Stimulated activated memory B cell treated with anti-CD40 and anti-IgM and Interleukin-4, amounts not matched to agents 10 μg/mL and 1 μg/mL and 100 μg/mL, for 72 hours (primary cell): ENCODE data around the gene COA4.

Source experiments
- ATAC-seq: fragments of 150-1000 bp; cut with Tn5 transposase; 2 replicates; pipeline ENCODE4 v1.10.0; 2021
- H3K27ac Mint-ChIP-seq: one replicate; pipeline ENCODE4 v1.8.0; 2022; ENCODE audit warnings: mild to moderate bottlenecking, mixed read lengths
- H3K27me3 Mint-ChIP-seq: one replicate; pipeline ENCODE4 v1.8.0; 2022; ENCODE audit warnings: mixed read lengths
- H3K36me3 Mint-ChIP-seq: one replicate; pipeline ENCODE4 v1.8.0; 2022; ENCODE audit warnings: mixed read lengths
- H3K4me1 Mint-ChIP-seq: one replicate; pipeline ENCODE4 v1.8.0; 2022; ENCODE audit warnings: mixed read lengths
- H3K4me3 Mint-ChIP-seq: one replicate; pipeline ENCODE4 v1.8.0; 2022; ENCODE audit warnings: mild to moderate bottlenecking, moderate library complexity, mixed read lengths
- H3K9me3 Mint-ChIP-seq: one replicate; pipeline ENCODE4 v1.8.0; 2022; ENCODE audit warnings: mixed read lengths

COA4 gene

GRCh38 chr11:73875840-73876239 is 806 bp downstream of the COA4 start:
- Mint-ChIP-seq H3K9me3 (no peaks in the 10 kb centered on the region), H3K4me1 (peaks cover 29% of the 10 kb centered on the region), H3K27ac (peak overlapping the region; percentile 94), H3K36me3 (peaks cover 25% of the 10 kb centered on the region), H3K27me3 (no peaks in the 10 kb centered on the region), H3K4me3 (peak overlapping the region; percentile 97)
- ATAC-seq = no peak

DNA sequence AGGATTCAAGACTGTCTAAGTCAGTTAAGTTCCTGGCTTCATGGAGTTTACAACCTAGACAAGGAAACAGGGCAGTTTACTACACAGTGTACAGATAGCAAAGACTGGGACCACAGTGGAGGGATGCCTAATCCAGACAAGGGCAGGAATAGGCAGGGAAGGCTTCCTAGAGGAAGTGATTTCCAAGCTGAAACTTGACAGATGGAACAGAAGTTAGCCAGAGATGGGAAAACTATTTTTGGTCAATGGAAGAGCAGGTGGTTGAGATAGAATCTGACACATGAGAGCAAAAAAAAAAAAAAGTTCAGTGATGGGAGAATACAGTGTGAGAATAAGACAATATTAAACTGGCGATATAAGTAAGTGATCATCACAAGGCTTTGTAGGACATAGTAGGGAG is 1.3 kb downstream of the COA4 start:
- no peaks in the 10 kb centered on the region for H3K9me3 Mint-ChIP-seq
- H3K36me3 Mint-ChIP-seq = peaks cover 25% of the 10 kb centered on the region
- H3K27me3 Mint-ChIP-seq = no peaks in the 10 kb centered on the region
- no peak for ATAC-seq
- peak overlapping the region; percentile 97 for H3K4me3 Mint-ChIP-seq
- peak overlapping the region; percentile 94 for H3K27ac Mint-ChIP-seq
- peaks cover 29% of the 10 kb centered on the region for H3K4me1 Mint-ChIP-seq

DNA sequence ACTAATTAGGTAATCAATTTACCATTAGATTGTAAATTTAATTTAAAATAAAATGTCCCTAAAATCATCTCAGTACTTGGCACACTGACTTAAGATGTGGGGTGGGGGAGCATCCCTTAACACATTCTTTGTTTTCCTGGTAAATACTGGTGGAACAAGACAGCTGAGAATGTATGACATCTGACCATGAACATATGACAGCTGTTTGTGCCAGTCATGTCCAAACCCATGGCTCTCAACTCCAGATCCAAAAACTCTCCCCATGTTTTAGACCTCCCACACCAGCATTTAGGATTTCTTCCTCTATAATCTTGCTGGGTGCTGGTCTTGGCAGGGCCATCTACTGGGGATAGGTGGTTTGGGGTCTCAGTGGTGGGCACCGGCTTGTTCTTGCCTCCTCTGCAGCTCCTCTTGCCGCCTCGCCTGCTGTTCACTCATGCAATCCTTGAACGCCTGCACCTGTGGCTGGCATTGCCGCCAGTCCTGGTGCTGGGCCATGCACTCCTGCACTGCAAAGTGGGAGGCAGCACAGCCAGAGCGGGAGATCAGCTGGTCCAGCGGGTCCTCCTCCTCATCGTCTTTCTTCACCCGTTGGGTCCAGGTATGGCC is 3.8 kb downstream of the COA4 start:
- Mint-ChIP-seq H3K27ac (peak overlapping the region; percentile 37), H3K9me3 (no peaks in the 10 kb centered on the region), H3K4me1 (peaks cover 29% of the 10 kb centered on the region), H3K36me3 (peaks cover 25% of the 10 kb centered on the region), H3K27me3 (no peaks in the 10 kb centered on the region), H3K4me3 (no peak overlapping the region)
- no peak for ATAC-seq

DNA sequence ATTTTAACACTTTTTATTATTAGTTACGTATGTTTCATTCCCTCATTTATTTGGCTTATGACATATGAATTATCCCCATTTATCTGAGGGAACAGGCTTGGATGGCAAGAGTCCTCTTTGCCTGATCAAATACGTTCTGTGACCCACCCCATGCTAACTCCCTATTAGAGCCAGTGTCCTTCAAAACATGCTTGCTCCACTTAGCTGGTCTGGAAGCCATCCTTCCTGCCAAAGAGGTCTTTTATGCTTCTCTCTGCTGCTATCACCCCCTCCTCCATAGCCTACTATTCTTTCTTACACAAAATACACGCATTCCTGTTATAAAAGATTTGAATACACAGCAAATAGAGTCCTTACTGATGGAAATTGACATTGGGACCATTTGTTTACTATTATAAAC is 6.4 kb downstream of the COA4 start:
- Mint-ChIP-seq H3K36me3 (peaks cover 22% of the 10 kb centered on the region), H3K9me3 (no peaks in the 10 kb centered on the region), H3K4me3 (no peak overlapping the region), H3K4me1 (peaks cover 15% of the 10 kb centered on the region), H3K27ac (no peak overlapping the region), H3K27me3 (no peaks in the 10 kb centered on the region)
- no peak for ATAC-seq

DNA sequence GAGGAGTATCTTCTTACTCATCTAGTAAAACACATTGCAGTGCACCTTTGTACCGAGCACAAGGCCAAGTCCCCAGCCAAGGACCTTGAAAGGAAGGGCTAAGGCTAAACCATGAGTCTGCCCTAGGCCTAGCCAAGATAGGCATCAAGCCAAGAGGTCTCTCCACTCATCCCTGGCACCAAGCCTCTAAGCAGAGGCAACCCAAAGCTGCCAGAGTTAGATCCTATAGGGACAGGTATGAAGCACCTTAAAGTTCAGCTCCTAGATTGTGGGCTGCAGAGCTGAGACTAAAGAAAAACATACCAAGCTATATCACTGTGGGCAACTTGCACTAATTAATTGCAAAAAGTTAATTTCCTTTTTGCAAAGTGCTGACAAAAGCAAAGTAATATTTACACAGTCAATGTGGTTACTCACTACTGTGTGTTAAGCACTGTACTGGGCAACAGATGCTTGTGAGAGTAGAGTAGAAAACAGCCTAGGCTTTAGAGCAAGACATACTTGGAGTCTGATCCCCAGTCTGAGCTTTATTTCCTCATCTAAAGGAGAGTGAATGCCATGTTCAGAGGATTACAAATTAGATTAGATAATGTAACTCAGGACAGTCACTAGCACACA is 7.2 kb downstream of the COA4 start:
- Mint-ChIP-seq H3K4me3 (no peak overlapping the region), H3K36me3 (peaks cover 29% of the 10 kb centered on the region), H3K4me1 (peaks cover 6% of the 10 kb centered on the region), H3K9me3 (no peaks in the 10 kb centered on the region), H3K27ac (peak overlapping the region; percentile 46), H3K27me3 (no peaks in the 10 kb centered on the region)
- no peak for ATAC-seq

- H3K27ac Mint-ChIP-seq = no peak overlapping the region
- no peaks in the 10 kb centered on the region for H3K27me3 Mint-ChIP-seq
- H3K36me3 Mint-ChIP-seq = peaks cover 34% of the 10 kb centered on the region
- no peak overlapping the region for H3K4me3 Mint-ChIP-seq
- H3K4me1 Mint-ChIP-seq = no peaks in the 10 kb centered on the region
- ATAC-seq = no peak
- no peaks in the 10 kb centered on the region for H3K9me3 Mint-ChIP-seq
Measured at GRCh38 chr11:73866586-73866996, 10.1 kb downstream of the COA4 start.

- ATAC-seq = no peak
- no peaks in the 10 kb centered on the region for H3K9me3 Mint-ChIP-seq
- H3K4me1 Mint-ChIP-seq = no peaks in the 10 kb centered on the region
- H3K27me3 Mint-ChIP-seq = no peaks in the 10 kb centered on the region
- H3K27ac Mint-ChIP-seq = no peak overlapping the region
- H3K4me3 Mint-ChIP-seq = no peak overlapping the region
- peaks cover 34% of the 10 kb centered on the region for H3K36me3 Mint-ChIP-seq
Measured at GRCh38 chr11:73866095-73866579, 10.5 kb downstream of the COA4 start.

GRCh38 chr11:73862986-73863385 is 13.7 kb downstream of the COA4 start:
- peaks cover 64% of the 10 kb centered on the region for H3K36me3 Mint-ChIP-seq
- H3K9me3 Mint-ChIP-seq = no peaks in the 10 kb centered on the region
- H3K4me1 Mint-ChIP-seq = no peaks in the 10 kb centered on the region
- no peak overlapping the region for H3K4me3 Mint-ChIP-seq
- no peak overlapping the region for H3K27ac Mint-ChIP-seq
- no peak for ATAC-seq
- H3K27me3 Mint-ChIP-seq = no peaks in the 10 kb centered on the region

DNA sequence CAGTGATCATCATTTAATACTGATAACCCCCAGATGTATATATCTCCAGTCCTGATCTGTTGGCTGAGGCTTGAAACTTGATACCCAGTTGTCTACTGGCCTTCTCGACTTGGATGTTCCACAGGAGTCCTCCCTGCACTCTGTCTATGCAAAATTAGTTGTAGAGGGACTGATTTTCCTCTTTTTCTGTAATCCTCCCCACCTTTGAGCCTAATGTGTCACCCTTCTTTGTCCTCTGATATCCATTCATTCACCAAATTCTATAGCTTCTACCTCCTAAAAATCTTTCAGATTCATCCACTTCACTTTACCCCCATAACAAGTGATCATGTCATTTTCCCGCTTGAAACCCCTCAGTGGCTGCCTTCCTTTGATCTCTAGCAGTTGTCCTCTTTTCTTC is 16.4 kb downstream of the COA4 start:
- Mint-ChIP-seq H3K27me3 (no peaks in the 10 kb centered on the region), H3K9me3 (no peaks in the 10 kb centered on the region), H3K36me3 (peaks cover 68% of the 10 kb centered on the region), H3K4me3 (no peak overlapping the region), H3K27ac (no peak overlapping the region), H3K4me1 (no peaks in the 10 kb centered on the region)
- no peak for ATAC-seq

- H3K4me1 Mint-ChIP-seq = no peaks in the 10 kb centered on the region
- H3K4me3 Mint-ChIP-seq = no peak overlapping the region
- no peaks in the 10 kb centered on the region for H3K27me3 Mint-ChIP-seq
- no peak overlapping the region for H3K27ac Mint-ChIP-seq
- no peaks in the 10 kb centered on the region for H3K9me3 Mint-ChIP-seq
- H3K36me3 Mint-ChIP-seq = peaks cover 66% of the 10 kb centered on the region
- no peak for ATAC-seq
Measured at GRCh38 chr11:73859671-73860070, 17.0 kb downstream of the COA4 start.

DNA sequence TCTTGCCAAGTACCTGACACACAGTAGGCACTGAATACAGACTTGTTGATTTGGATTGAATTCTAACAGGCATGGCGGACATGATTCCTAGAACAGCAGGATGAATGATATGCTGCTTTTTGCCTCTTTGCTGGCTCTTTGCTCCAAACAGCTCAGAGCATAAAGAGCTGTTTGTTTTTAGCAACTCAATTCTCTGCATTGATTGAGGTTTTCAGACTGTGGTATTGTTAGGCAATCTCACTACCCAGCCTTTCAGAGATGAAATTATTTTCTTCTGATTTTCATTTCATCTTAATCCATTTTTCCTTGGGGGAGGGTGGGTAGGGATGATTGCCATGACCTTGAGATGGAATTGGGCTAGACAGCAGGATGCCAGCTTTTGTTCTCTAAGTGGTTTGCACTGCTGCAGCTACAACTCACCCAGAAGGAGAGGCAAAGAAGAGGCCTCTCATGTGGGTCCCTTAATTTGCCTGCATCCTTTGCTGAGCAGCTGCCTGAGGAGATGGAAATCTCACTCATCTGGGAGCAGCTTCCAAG is 20.5 kb downstream of the COA4 start:
- H3K9me3 Mint-ChIP-seq = no peaks in the 10 kb centered on the region
- H3K36me3 Mint-ChIP-seq = peaks cover 64% of the 10 kb centered on the region
- H3K4me3 Mint-ChIP-seq = no peak overlapping the region
- no peak for ATAC-seq
- H3K27me3 Mint-ChIP-seq = no peaks in the 10 kb centered on the region
- no peak overlapping the region for H3K27ac Mint-ChIP-seq
- H3K4me1 Mint-ChIP-seq = no peaks in the 10 kb centered on the region

DNA sequence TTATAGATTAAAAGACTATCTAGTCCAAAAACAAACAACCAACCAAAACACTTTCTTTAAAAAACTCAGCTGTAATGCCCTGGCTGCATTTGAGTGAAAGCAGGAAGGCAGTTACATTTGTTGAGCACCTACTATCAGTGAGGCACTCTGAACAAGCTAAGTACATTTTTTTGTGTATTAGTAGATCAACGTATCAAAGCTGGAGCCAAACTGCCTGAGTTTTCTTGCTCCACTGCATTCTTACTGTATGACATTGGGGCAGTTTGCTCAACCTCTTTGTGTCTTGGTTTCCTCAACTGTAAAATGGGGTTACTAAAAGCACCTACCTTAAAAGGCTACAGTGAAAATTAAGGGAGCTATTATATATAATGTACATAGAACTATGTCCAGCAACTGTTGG is 22.0 kb downstream of the COA4 start:
- H3K4me1 Mint-ChIP-seq = no peaks in the 10 kb centered on the region
- peaks cover 60% of the 10 kb centered on the region for H3K36me3 Mint-ChIP-seq
- no peak overlapping the region for H3K4me3 Mint-ChIP-seq
- no peak overlapping the region for H3K27ac Mint-ChIP-seq
- H3K27me3 Mint-ChIP-seq = no peaks in the 10 kb centered on the region
- no peak for ATAC-seq
- no peaks in the 10 kb centered on the region for H3K9me3 Mint-ChIP-seq

DNA sequence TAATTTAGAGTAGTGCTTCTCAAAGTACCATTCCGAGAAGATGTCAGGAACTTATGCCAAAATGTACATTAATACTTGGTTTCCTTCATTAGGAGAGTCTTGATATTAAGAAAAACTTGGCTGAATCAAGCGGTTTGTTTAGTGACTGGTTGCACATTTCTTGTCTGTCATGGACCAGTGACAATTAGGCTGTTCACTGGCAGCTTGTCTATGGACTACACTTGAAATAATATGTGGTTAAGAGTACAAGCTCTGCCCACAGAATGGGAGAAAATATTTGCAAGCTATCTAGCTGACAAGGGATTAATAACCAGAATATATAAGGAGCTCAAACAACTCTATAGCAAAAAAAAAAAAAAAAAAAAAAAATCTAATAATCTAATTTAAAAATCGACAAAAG is 24.6 kb downstream of the COA4 start:
- no peak overlapping the region for H3K4me3 Mint-ChIP-seq
- ATAC-seq = no peak
- H3K4me1 Mint-ChIP-seq = peaks cover 7% of the 10 kb centered on the region
- no peaks in the 10 kb centered on the region for H3K9me3 Mint-ChIP-seq
- no peak overlapping the region for H3K27ac Mint-ChIP-seq
- no peaks in the 10 kb centered on the region for H3K27me3 Mint-ChIP-seq
- peaks cover 69% of the 10 kb centered on the region for H3K36me3 Mint-ChIP-seq

DNA sequence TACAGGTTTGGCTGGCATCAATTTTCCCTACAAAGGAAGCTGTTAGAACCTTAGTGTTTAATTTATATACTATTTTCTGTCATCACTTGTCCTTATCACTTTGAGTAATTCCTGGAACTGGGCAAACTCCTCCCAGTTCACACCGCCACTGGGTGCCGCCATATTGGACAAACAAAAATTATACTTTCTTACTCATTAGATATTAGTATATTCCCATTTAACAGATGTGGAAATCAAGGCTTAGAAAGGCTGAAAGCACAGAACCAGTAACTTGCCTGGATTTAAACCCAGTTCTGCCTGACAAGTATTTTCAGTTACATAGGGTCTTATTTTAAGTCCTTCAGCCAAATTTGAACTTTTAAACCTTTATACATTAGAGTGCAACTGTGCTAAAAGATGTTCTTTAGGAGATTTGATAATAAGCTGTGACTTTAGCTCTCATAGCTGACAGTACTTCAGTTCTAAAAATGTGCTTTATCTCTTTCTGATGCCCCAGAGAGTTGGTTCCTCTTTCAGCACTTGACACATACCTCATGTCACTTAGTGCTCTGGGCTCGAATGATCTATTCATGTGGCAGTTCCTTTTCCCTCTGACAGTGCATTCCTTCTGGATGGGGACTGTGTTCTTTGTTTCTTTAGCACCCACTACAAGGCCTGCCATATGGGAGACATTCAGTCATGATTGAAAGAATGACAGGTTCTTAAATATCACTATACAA is 25.4 kb downstream of the COA4 start:
- ATAC-seq = no peak
- Mint-ChIP-seq H3K9me3 (no peaks in the 10 kb centered on the region), H3K36me3 (peaks cover 77% of the 10 kb centered on the region), H3K4me3 (no peak overlapping the region), H3K27me3 (no peaks in the 10 kb centered on the region), H3K27ac (no peak overlapping the region), H3K4me1 (peaks cover 14% of the 10 kb centered on the region)

GRCh38 chr11:73839123-73839457 is 37.6 kb downstream of the COA4 start:
- H3K36me3 Mint-ChIP-seq = peaks cover 44% of the 10 kb centered on the region
- H3K4me1 Mint-ChIP-seq = peaks cover 5% of the 10 kb centered on the region
- no peaks in the 10 kb centered on the region for H3K27me3 Mint-ChIP-seq
- no peak overlapping the region for H3K27ac Mint-ChIP-seq
- no peaks in the 10 kb centered on the region for H3K9me3 Mint-ChIP-seq
- no peak for ATAC-seq
- H3K4me3 Mint-ChIP-seq = no peak overlapping the region
